ENCODE data around the gene ACBD4.

GRCh38 chr17:45155029-45155428 lies 19.5 kb downstream of the ACBD4 start:
- no peak for TF ChIP-seq EP300 (IDR thresholded peaks at IDR 0.05)
- no peak for TF ChIP-seq POLR2A (IDR thresholded peaks at IDR 0.05)
- no peak for TF ChIP-seq CTCF (IDR thresholded peaks at IDR 0.05)

All from tibial nerve (tissue), 4 donors.